ENCODE measurements around the gene GLB1L2. TPM values are rescaled to one million over a fixed set of nuclear protein-coding genes. Genes with fewer than 3 reads are reported as not detected.

GLB1L2 gene
- total and polyA plus RNA-seq, 2 of the 13 experiments (the other 11 are each of a cell fraction or from before 2014, with no cell fraction given), result 0.59 to 0.69 TPM

GRCh38 chr11:134387501-134387900 is 55.7 kb downstream of the GLB1L2 start:
- Histone ChIP-seq H3K36me3 (replicated peaks in 1 of 2; ENCODE audit: control insufficient read depth in 1 of 2, insufficient read depth in 2 of 2, low read length in 2 of 2) (no peaks in the 10 kb centered on the region), H3K27ac (ENCODE audit: extremely low read length, insufficient read depth, low read length) (no peak overlapping the region), H3K4me2 (ENCODE audit: low read depth, low read length) (no peak overlapping the region), H3K9me3 (ENCODE audit: low read length) (no peaks in the 10 kb centered on the region), H3K9ac (ENCODE audit: insufficient read depth, low read depth, low read length) (no peak overlapping the region), H2AFZ (ENCODE audit: low read length) (no peak overlapping the region), H3K4me3 (replicated peaks in 1 of 3; ENCODE audit: insufficient read depth in 1 of 3, low read depth in 2 of 3, low read length in 3 of 3) (no peak overlapping the region), H3K79me2 (ENCODE audit: insufficient read depth, low read length) (no peaks in the 10 kb centered on the region), H4K20me1 (ENCODE audit: insufficient read depth, low read length) (no peaks in the 10 kb centered on the region), H3K4me1 (ENCODE audit: insufficient read depth, low read length) (no peaks in the 10 kb centered on the region), H3K27me3 (ENCODE audit: control insufficient read depth in 1 of 2, insufficient read depth in 2 of 2, low read length in 2 of 2) (peaks cover 6 to 48% of the 10 kb centered on the region in 2 experiments; a peak in 4 of 5 replicates)
- TF ChIP-seq ATF3 (CRISPR knock-in tag; IDR thresholded peaks at IDR 0.05), result no peak
- no TSS peak for BruUV-seq (replicated peaks)
- POLR2A ChIA-PET, result no interaction called here
- no peak for FAIRE-seq
- WGBS (ENCODE audit: low lambda C conversion rate), result 34% methylated on average over 15 of the region's 21 CpGs
- in situ Hi-C loops (cut with HindIII; ENCODE audit: extremely low pct_ligation_motif_present, low pct_unique_long_range_greater_than_20kb) (no loop called here), intact Hi-C loops (cut with micrococcal nuclease; ENCODE audit: unreplicated experiment) (no loop called here)
- CTCF ChIA-PET (ENCODE audit: low intra/inter-chr PET ratio, low total read pairs), result no interaction called here
- no peak for DNase-seq (ENCODE audit: low spot score)
- no peak for ATAC-seq

- intact Hi-C loops (cut with micrococcal nuclease; ENCODE audit: unreplicated experiment) (no loop called here), in situ Hi-C loops (cut with HindIII; ENCODE audit: extremely low pct_ligation_motif_present, low pct_unique_long_range_greater_than_20kb) (no loop called here)
- ChIA-PET POLR2A (no interaction called here), CTCF (ENCODE audit: low intra/inter-chr PET ratio, low total read pairs) (no interaction called here)
- no peak overlapping the region for H3K4me3 ChIP-seq (replicated peaks in 1 of 3; ENCODE audit: insufficient read depth in 1 of 3, low read depth in 2 of 3, low read length in 3 of 3)
- H3K4me2 ChIP-seq (ENCODE audit: low read depth, low read length), result no peak overlapping the region
- no peaks in the 10 kb centered on the region for H3K79me2 ChIP-seq (ENCODE audit: insufficient read depth, low read length)
- H3K27ac ChIP-seq (ENCODE audit: extremely low read length, insufficient read depth, low read length), result no peak overlapping the region
- FAIRE-seq (no peak), DNase-seq (ENCODE audit: low spot score) (no peak), ATAC-seq (no peak)
- no peaks in the 10 kb centered on the region for H3K9me3 ChIP-seq (ENCODE audit: low read length)
- H3K27me3 ChIP-seq (ENCODE audit: control insufficient read depth in 1 of 2, insufficient read depth in 2 of 2, low read length in 2 of 2), result peaks cover 6 to 54% of the 10 kb centered on the region in 2 experiments; a peak in 4 of 5 replicates
- H3K4me1 ChIP-seq (ENCODE audit: insufficient read depth, low read length), result no peaks in the 10 kb centered on the region
- no peak overlapping the region for H2AFZ ChIP-seq (ENCODE audit: low read length)
- no peak overlapping the region for H3K9ac ChIP-seq (ENCODE audit: insufficient read depth, low read depth, low read length)
- no peaks in the 10 kb centered on the region for H3K36me3 ChIP-seq (replicated peaks in 1 of 2; ENCODE audit: control insufficient read depth in 1 of 2, insufficient read depth in 2 of 2, low read length in 2 of 2)
- 0% methylated on average over 4 of the region's 4 CpGs for WGBS (ENCODE audit: low lambda C conversion rate)
- no peaks in the 10 kb centered on the region for H4K20me1 ChIP-seq (ENCODE audit: insufficient read depth, low read length)
- no TSS peak for BruUV-seq (replicated peaks)
- TF ChIP-seq KAT8 (CRISPR knock-in tag; IDR thresholded peaks at IDR 0.05) (no peak), PAX8 (CRISPR knock-in tag; IDR thresholded peaks at IDR 0.05; ENCODE audit: borderline replicate concordance) (no peak), ZNF597 (CRISPR knock-in tag; IDR thresholded peaks at IDR 0.05) (no peak), MXD3 (CRISPR knock-in tag; IDR thresholded peaks at IDR 0.05) (no peak), FOXP4 (CRISPR knock-in tag; IDR thresholded peaks at IDR 0.05) (no peak), GTF3A (CRISPR knock-in tag; conservative IDR thresholded peaks at IDR 0.05) (no peak), NR2F1 (CRISPR knock-in tag; IDR thresholded peaks at IDR 0.05) (no peak), RNF2 (conservative IDR thresholded peaks at IDR 0.05; ENCODE audit: low read depth) (no peak), ZZZ3 (CRISPR knock-in tag; IDR thresholded peaks at IDR 0.05; ENCODE audit: borderline replicate concordance) (no peak), ZBTB26 (CRISPR knock-in tag; IDR thresholded peaks at IDR 0.05; ENCODE audit: borderline replicate concordance) (no peak), NFKB2 (CRISPR knock-in tag; IDR thresholded peaks at IDR 0.05; ENCODE audit: borderline replicate concordance) (no peak), MIER3 (CRISPR knock-in tag; IDR thresholded peaks at IDR 0.05; ENCODE audit: borderline replicate concordance) (no peak), TBL1XR1 (IDR thresholded peaks at IDR 0.05; ENCODE audit: borderline replicate concordance, low read length, partially characterized antibody) (no peak)
Observed at GRCh38 chr11:134388590-134388989, 56.8 kb downstream of the GLB1L2 start.
